ENCODE results near the gene AIF1L. TPM values are rescaled to one million over a fixed set of nuclear protein-coding genes. Genes with fewer than 3 reads are reported as not detected.

Gene AIF1L
- total and polyA plus RNA-seq, 2 of the 4 experiments (the other 2 are of a cell fraction) = 0.18 to 0.19 TPM

- Histone ChIP-seq H4K8ac (ENCODE audit: low read depth in 2 of 2, low read length in 2 of 2) (no peak overlapping the region), H3K56ac (ENCODE audit: extremely low read depth, insufficient read depth, low read length) (no peak overlapping the region), H3K4me1 (ENCODE audit: control insufficient read depth, insufficient read depth, low read length) (no peaks in the 10 kb centered on the region), H4K5ac (ENCODE audit: low read depth, low read length) (no peak overlapping the region), H3K27me3 (ENCODE audit: control insufficient read depth, insufficient read depth, low read length) (peaks cover 20% of the 10 kb centered on the region), H2BK5ac (ENCODE audit: low read depth, low read length, poor library complexity, severe bottlenecking) (no peak overlapping the region), H3K9ac (ENCODE audit: low read depth, low read length) (no peak overlapping the region), H3K4me2 (ENCODE audit: low read depth, low read length) (no peak overlapping the region), H3K23ac (ENCODE audit: low read depth, low read length) (no peak overlapping the region), H3K9me1 (ENCODE audit: insufficient read depth, low read length) (no peaks in the 10 kb centered on the region), H4K91ac (ENCODE audit: insufficient read depth, low read depth, low read length) (no peak overlapping the region), H2BK120ac (ENCODE audit: low read depth, low read length) (no peak overlapping the region), H3K9me3 (ENCODE audit: control insufficient read depth, insufficient read depth, low read length) (no peaks in the 10 kb centered on the region), H3K79me1 (ENCODE audit: low read depth in 1 of 2, low read length in 2 of 2) (peaks cover 0 to 1% of the 10 kb centered on the region in 2 experiments; a peak in 1 of 4 replicates), H2AFZ (replicated peaks; ENCODE audit: low read length, poor library complexity) (no peak overlapping the region), H2BK15ac (ENCODE audit: low read depth, low read length) (no peak overlapping the region), H3K14ac (replicated peaks; ENCODE audit: low read depth, low read length) (no peak overlapping the region), H3K4me3 (ENCODE audit: insufficient read depth, low read depth, low read length) (no peak overlapping the region), H2AK5ac (ENCODE audit: low read depth, low read length) (no peak overlapping the region), H4K20me1 (ENCODE audit: insufficient read depth, low read length) (no peaks in the 10 kb centered on the region; the same call in 1 of the 2 replicates), H3K18ac (ENCODE audit: low read depth, low read length) (no peak overlapping the region), H2AK9ac (replicated peaks; ENCODE audit: low read depth, low read length, poor library complexity) (no peak overlapping the region), H3K36me3 (ENCODE audit: control insufficient read depth, insufficient read depth, low read length) (no peaks in the 10 kb centered on the region), H2BK20ac (ENCODE audit: low read depth, low read length) (no peak overlapping the region), H3K27ac (ENCODE audit: insufficient read depth, low read length) (no peak overlapping the region), H3K4ac (ENCODE audit: low read depth, low read length) (no peak overlapping the region)
- WGBS, 2 experiments (ENCODE audit: extremely low coverage in 2 of 2, insufficient read length in 1 of 2) = no CpG with 5 or more reads among the region's 8 CpGs
- ATAC-seq (ENCODE audit: low read depth) = no peak
- TF ChIP-seq RFX5 (IDR thresholded peaks at IDR 0.05; ENCODE audit: low read depth, low read length) = no peak
- TF ChIP-seq POLR2A (IDR thresholded peaks at IDR 0.05; ENCODE audit: low read depth, low read length) = no peak
- TF ChIP-seq BHLHE40 (IDR thresholded peaks at IDR 0.05; ENCODE audit: low read depth, low read length) = no peak
- TF ChIP-seq RAD21 (IDR thresholded peaks at IDR 0.05; ENCODE audit: low read length) = no peak
- no peak for TF ChIP-seq CTCF (conservative IDR thresholded peaks at IDR 0.05; ENCODE audit: low read depth, low read length)
- no peak for TF ChIP-seq MAFK (IDR thresholded peaks at IDR 0.05; ENCODE audit: low read depth, low read length)
- no peak for TF ChIP-seq MXI1 (IDR thresholded peaks at IDR 0.05; ENCODE audit: borderline replicate concordance, low read depth, low read length)
- TF ChIP-seq FOS (IDR thresholded peaks at IDR 0.05; ENCODE audit: low read depth, low read length) = no peak
- POLR2A ChIA-PET (ENCODE audit: unreplicated experiment) = no interaction called here
- in situ Hi-C loops (cut with MboI; ENCODE audit: low sequenced_read_pairs) (no loop called here), intact Hi-C loops (cut with micrococcal nuclease) (no loop called here), dilution Hi-C loops (cut with HindIII; ENCODE audit: low sequenced_read_pairs, unreplicated experiment) (no loop called here)
- CTCF ChIA-PET = no interaction called here
- no peak for DNase-seq
- no TSS peak for BruUV-seq (replicated peaks)
Measured at GRCh38 chr9:131119600-131119999, 23.3 kb downstream of the AIF1L start.

All from IMR-90 (cell line).